CD8-positive, alpha-beta memory T cell (primary cell): Measurements from ENCODE around the gene EEF2. TPM values are rescaled to one million over a fixed set of nuclear protein-coding genes. Genes with fewer than 3 reads are reported as not detected.
A peak's percentile ranks its signal among the peaks of the same experiment; 100 is the strongest.
"Not testable (repeated sequence)": the region's sequence is repeated elsewhere in the genome, so short reads cannot be mapped to it uniquely, and the experiment has no call there.

Experiments used
- CTCF ChIA-PET: fragments of 350-600 bp; sonication (Branson Sonifier 250); formaldehyde crosslinking; loops from one replicate; lab custom pipeline; 2021; ENCODE audit warnings: antibody characterized with exemption; lab: Charles Lee
- POLR2A ChIA-PET: fragments of 350-600 bp; sonication (Branson Sonifier 250); formaldehyde crosslinking; loops from one replicate; lab custom pipeline; 2021; ENCODE audit warnings: antibody characterized with exemption; lab: Charles Lee
- DNase-seq, 5 donors: peaks; one replicate each; pipeline versions ENCODE4 v3.0.0 to v3.0.0-alpha.2; 2020 to 2022; ENCODE audit warnings: mixed read lengths in 1 of 5
- H3K27ac ChIP-seq: one replicate; pipeline ENCODE4 v1.7.0; 2013; ENCODE audit warnings: low read depth, mild to moderate bottlenecking, low read length, moderate library complexity
- H3K27me3 ChIP-seq: 2 replicates; pipeline ENCODE4 v1.7.0; 2013; ENCODE audit warnings: low read length, mild to moderate bottlenecking; ENCODE audit not compliant: insufficient read depth, poor library complexity, severe bottlenecking
- H3K36me3 ChIP-seq: 2 replicates; pipeline ENCODE4 v1.7.0; 2013; ENCODE audit warnings: mild to moderate bottlenecking, low read length, moderate library complexity; ENCODE audit not compliant: insufficient read depth
- H3K4me1 ChIP-seq: 2 replicates; pipeline ENCODE4 v1.7.0; 2013; ENCODE audit warnings: mild to moderate bottlenecking, low read length, moderate library complexity; ENCODE audit not compliant: insufficient read depth
- H3K4me3 ChIP-seq: 2 replicates; pipeline ENCODE4 v1.7.0; 2013; ENCODE audit warnings: mild to moderate bottlenecking, low read length
- H3K9me3 ChIP-seq: 2 replicates; pipeline ENCODE4 v1.7.0; 2013; ENCODE audit warnings: mild to moderate bottlenecking, low read length
- H3K27ac Mint-ChIP-seq, 8 donors: one replicate each; pipeline ENCODE4 v1.8.0; 2020 to 2021; ENCODE audit warnings: mixed read lengths in 8 of 8, mild to moderate bottlenecking in 6 of 8, inconsistent platforms in 3 of 8, moderate library complexity in 3 of 8
- H3K27me3 Mint-ChIP-seq, 2 donors: one replicate each; pipeline ENCODE4 v1.8.0; 2020 to 2021; ENCODE audit warnings: mixed read lengths in 2 of 2, mild to moderate bottlenecking in 1 of 2, moderate library complexity in 1 of 2
- H3K36me3 Mint-ChIP-seq, 3 donors: one replicate each; pipeline ENCODE4 v1.8.0; 2020 to 2021; ENCODE audit warnings: mixed read lengths in 3 of 3, inconsistent platforms in 1 of 3, mild to moderate bottlenecking in 1 of 3
- H3K4me1 Mint-ChIP-seq, 3 donors: one replicate each; pipeline ENCODE4 v1.8.0; 2020 to 2021; ENCODE audit warnings: mixed read lengths in 3 of 3, inconsistent platforms in 1 of 3, mild to moderate bottlenecking in 1 of 3
- H3K4me3 Mint-ChIP-seq, 7 donors: one replicate each; pipeline ENCODE4 v1.8.0; 2020 to 2021; ENCODE audit warnings: mixed read lengths in 7 of 7, mild to moderate bottlenecking in 6 of 7, moderate library complexity in 4 of 7, inconsistent platforms in 2 of 7
- H3K9me3 Mint-ChIP-seq, 5 donors: one replicate each; pipeline ENCODE4 v1.8.0; 2020 to 2022; ENCODE audit warnings: mixed read lengths in 5 of 5, mild to moderate bottlenecking in 3 of 5, moderate library complexity in 2 of 5, inconsistent platforms in 1 of 5
- polyA plus RNA-seq: library from polyadenylated mRNA; unstranded; fragments of 300-500 nt; fragmentation: Illumina TruSeq; gene quantifications from one replicate; pipeline ENCODE4 v1.2.3, GENCODE V29; 2021
- total RNA-seq, 2 experiments: library from RNA; stranded (reverse); gene quantifications; one replicate each; pipeline ENCODE4 v1.2.3, GENCODE V29; 2021

EEF2 gene
- total and polyA plus RNA-seq, 3 experiments from 2014 or later = 533 to 3,129 (median 3,106) TPM

DNA sequence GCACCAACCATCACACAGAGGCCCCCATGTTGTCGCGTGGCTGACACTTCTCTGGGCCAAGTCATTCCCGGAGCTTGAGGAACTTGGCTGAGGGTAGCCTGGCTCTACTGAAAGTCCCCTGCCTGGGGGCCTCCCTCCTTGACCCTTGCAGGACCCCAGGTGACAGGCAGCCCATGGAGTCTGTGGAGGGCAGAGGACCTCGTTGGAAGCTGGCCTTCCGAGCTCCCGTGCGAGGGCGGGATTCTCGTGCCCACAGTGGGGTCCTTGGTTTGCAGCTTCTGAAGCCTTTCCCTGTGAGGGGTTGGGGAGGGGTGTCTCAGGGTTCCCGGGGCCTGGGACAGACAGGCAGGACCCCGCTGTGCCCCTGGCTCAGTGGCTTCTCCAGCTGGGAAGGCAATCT, 36.0 kb downstream of the EEF2 start:
- no peaks in the 10 kb centered on the region for H3K9me3 Mint-ChIP-seq
- Histone ChIP-seq H3K9me3 (no peaks in the 10 kb centered on the region), H3K36me3 (no peaks in the 10 kb centered on the region), H3K4me3 (no peak overlapping the region), H3K4me1 (no peaks in the 10 kb centered on the region), H3K27me3 (no peaks in the 10 kb centered on the region), H3K27ac (no peak overlapping the region)
- ChIA-PET POLR2A (no interaction called here), CTCF (no interaction called here)
- no peaks in the 10 kb centered on the region for H3K27me3 Mint-ChIP-seq
- H3K4me3 Mint-ChIP-seq = peak overlapping the region in 1 of 7 donors; percentile 13
- peaks cover 3 to 9% (median 6%) of the 10 kb centered on the region in 3 donors for H3K4me1 Mint-ChIP-seq
- H3K27ac Mint-ChIP-seq = no peak overlapping the region
- H3K36me3 Mint-ChIP-seq = no peaks in the 10 kb centered on the region
- no peak for DNase-seq

- not testable (repeated sequence) for H3K27me3 Mint-ChIP-seq, H3K9me3 Mint-ChIP-seq
These were observed 37.8 kb downstream of the EEF2 start for GRCh38 chr19:3947316-3947933.

GRCh38 chr19:3945838-3946237, 39.4 kb downstream of the EEF2 start:
- Mint-ChIP-seq H3K9me3 (peaks cover 0 to 2% (median 0%) of the 10 kb centered on the region in 5 donors), H3K27ac (no peak overlapping the region), H3K4me1 (peaks cover 0 to under 1% (median 0%) of the 10 kb centered on the region in 3 donors), H3K36me3 (no peaks in the 10 kb centered on the region), H3K27me3 (no peaks in the 10 kb centered on the region), H3K4me3 (no peak overlapping the region)
- POLR2A ChIA-PET = no interaction called here
- H3K9me3 ChIP-seq = no peaks in the 10 kb centered on the region
- H3K27ac ChIP-seq = no peak overlapping the region
- no peaks in the 10 kb centered on the region for H3K27me3 ChIP-seq
- CTCF ChIA-PET = no interaction called here
- no peaks in the 10 kb centered on the region for H3K4me1 ChIP-seq
- H3K36me3 ChIP-seq = no peaks in the 10 kb centered on the region
- H3K4me3 ChIP-seq = no peak overlapping the region
- no peak for DNase-seq

More at GRCh38 chr19:3947316-3947933, 37.8 kb downstream of the EEF2 start:
- H3K4me1 Mint-ChIP-seq, H3K36me3 Mint-ChIP-seq, H3K4me3 Mint-ChIP-seq, H3K9me3 ChIP-seq, H3K4me1 ChIP-seq, H3K27me3 ChIP-seq, H3K36me3 ChIP-seq, POLR2A ChIA-PET, H3K4me3 ChIP-seq, CTCF ChIA-PET, H3K27ac ChIP-seq, H3K27ac Mint-ChIP-seq, DNase-seq: not testable (repeated sequence)

DNA sequence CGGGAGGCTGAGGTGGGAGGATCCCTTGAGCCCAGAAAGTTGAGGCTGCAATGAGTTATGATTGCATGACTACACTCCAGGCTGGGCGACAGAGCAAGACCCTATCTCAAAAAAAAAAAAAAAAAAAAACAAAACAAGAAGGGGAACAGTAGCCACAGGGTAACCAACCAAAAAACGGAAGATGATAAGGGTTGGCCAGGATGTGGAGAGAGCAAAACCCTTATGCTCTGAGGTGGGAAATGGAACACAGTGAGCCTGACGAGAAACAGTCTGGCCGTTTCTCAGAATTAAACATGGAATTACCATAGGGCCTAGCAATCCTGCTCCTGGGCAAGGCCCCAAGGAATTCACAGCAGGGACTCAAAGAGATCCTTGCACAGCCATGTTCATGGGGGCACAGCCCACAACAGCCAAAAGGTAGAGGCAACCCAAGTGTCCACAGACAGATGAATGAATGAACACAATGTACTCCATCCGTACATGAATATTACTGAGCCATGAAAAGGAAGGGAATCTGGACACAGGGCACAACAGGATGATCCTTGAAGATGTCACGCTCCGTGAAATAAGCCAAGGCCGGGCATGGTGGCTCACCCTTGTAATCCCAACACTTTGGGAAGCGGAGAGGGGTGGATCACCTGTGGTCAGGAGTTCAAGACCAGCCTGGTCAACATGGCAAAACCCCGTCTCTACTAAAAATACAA, 41.1 kb downstream of the EEF2 start:
- no peak overlapping the region for H3K4me3 ChIP-seq
- no peaks in the 10 kb centered on the region for H3K9me3 ChIP-seq
- H3K27ac ChIP-seq = no peak overlapping the region
- Mint-ChIP-seq H3K4me1 (no peaks in the 10 kb centered on the region), H3K36me3 (no peaks in the 10 kb centered on the region), H3K9me3 (peaks cover 0 to 2% (median 0%) of the 10 kb centered on the region in 5 donors), H3K4me3 (no peak overlapping the region), H3K27ac (peak overlapping the region in 1 of 8 donors; percentile 60), H3K27me3 (no peaks in the 10 kb centered on the region)
- CTCF ChIA-PET = interaction anchor here (0.7 kb wide), 1 partner anchor 225 kb away, joined by 3 read pairs; no protein-coding TSS in a partner anchor
- H3K27me3 ChIP-seq = no peaks in the 10 kb centered on the region
- no peaks in the 10 kb centered on the region for H3K36me3 ChIP-seq
- H3K4me1 ChIP-seq = no peaks in the 10 kb centered on the region
- DNase-seq = no peak
- POLR2A ChIA-PET = interaction anchor here (0.7 kb wide), 1 partner anchor 1322 kb away, joined by 9 read pairs; no protein-coding TSS in a partner anchor

DNA sequence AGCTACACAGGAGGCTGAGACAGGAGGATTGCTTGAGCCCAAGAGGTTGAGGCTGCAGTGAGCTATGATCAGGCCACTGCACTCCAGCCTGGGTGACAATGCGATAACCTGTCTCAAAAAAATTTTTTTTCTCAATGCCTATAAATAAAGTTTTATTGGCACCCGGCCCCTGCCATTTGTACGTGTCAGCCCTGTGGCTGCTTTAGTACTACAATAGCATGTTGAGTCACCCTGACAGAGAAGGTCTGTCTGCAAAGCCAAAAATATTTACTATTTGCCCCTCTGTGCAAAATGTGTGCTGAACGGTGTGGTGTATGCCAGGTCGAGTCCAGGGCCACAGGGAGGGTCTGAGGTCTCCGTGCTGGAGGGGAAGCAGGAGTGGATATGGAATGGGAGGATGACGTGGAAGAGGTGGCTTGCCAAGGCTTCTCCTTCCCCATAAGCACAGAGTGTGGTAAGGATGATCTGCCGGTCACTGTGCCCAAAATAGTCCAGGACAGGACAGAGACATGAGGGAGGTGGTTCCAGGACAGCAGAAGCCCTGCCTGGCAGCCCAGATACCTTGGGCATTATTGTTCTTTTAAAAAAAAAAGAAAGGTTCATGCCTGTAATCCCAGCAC, 42.4 kb downstream of the EEF2 start:
- DNase-seq = no peak
- Histone ChIP-seq H3K4me1 (no peaks in the 10 kb centered on the region), H3K27me3 (no peaks in the 10 kb centered on the region), H3K4me3 (no peak overlapping the region), H3K36me3 (no peaks in the 10 kb centered on the region), H3K27ac (no peak overlapping the region), H3K9me3 (no peaks in the 10 kb centered on the region)
- CTCF ChIA-PET = no interaction called here
- Mint-ChIP-seq H3K9me3 (peaks cover 0 to 2% (median 0%) of the 10 kb centered on the region in 5 donors), H3K4me1 (no peaks in the 10 kb centered on the region), H3K4me3 (no peak overlapping the region), H3K36me3 (no peaks in the 10 kb centered on the region), H3K27me3 (peaks cover 0 to 2% of the 10 kb centered on the region in 2 donors), H3K27ac (no peak overlapping the region)
- POLR2A ChIA-PET = interaction anchor here (0.5 kb wide), 1 partner anchor 45 kb away, joined by 5 read pairs; no protein-coding TSS in a partner anchor

DNA sequence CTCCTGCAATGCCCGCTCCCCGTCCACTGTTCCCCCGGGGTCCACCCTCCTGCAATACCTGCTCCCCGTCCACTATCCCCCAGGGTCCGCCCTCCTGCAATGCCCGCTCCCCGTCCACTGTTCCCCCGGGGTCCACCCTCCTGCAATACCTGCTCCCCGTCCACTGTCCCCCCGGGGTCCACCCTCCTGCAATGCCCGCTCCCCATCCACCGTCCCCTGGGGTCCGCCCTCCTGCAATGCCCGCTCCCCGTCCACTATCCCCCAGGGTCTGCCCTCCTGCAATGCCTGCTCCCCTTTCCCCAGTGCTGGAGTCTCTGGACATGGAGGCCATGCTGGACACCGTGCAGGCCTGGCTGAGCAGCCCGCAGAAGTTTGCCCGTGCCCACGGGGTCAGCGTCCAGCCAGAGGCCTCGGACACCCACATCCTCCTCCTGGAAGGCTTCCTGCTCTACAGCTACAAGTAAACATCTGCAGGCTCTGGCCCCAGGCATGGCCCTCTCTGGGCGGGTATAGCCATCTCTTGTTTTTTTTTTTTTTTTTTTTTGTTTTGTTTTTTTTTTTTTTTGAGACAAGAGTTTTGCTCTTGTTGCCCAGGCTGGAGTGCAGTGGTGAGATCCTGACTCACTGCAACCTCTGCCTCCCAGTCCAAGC, 46.8 kb downstream of the EEF2 start:
- H3K4me3 Mint-ChIP-seq, H3K27ac Mint-ChIP-seq, DNase-seq, H3K36me3 Mint-ChIP-seq, H3K9me3 Mint-ChIP-seq, H3K9me3 ChIP-seq, H3K27me3 ChIP-seq, POLR2A ChIA-PET, H3K4me3 ChIP-seq, H3K4me1 Mint-ChIP-seq, H3K27ac ChIP-seq, H3K4me1 ChIP-seq, H3K36me3 ChIP-seq, CTCF ChIA-PET: not testable (repeated sequence)
- H3K27me3 Mint-ChIP-seq = peaks cover 0 to 12% of the 10 kb centered on the region in 2 donors

GRCh38 chr19:3936506-3937442, 48.5 kb downstream of the EEF2 start:
- H3K4me3 ChIP-seq = no peak overlapping the region
- Mint-ChIP-seq H3K27ac (peak overlapping the region in 1 of 8 donors; percentile 65), H3K27me3 (peaks cover under 1 to 19% of the 10 kb centered on the region in 2 donors), H3K36me3 (no peaks in the 10 kb centered on the region), H3K4me3 (no peak overlapping the region), H3K4me1 (no peaks in the 10 kb centered on the region), H3K9me3 (no peaks in the 10 kb centered on the region)
- peaks cover 1% of the 10 kb centered on the region for H3K27me3 ChIP-seq
- H3K36me3 ChIP-seq = no peaks in the 10 kb centered on the region
- H3K4me1 ChIP-seq = no peaks in the 10 kb centered on the region
- CTCF ChIA-PET = no interaction called here
- POLR2A ChIA-PET = no interaction called here
- no peak overlapping the region for H3K27ac ChIP-seq
- no peak for DNase-seq
- H3K9me3 ChIP-seq = no peaks in the 10 kb centered on the region
